HepG2 (cell line): ENCODE data around the gene ZNF571. TPM values are rescaled to one million over a fixed set of nuclear protein-coding genes. Genes with fewer than 3 reads are reported as not detected.

Experiments used
- ARNT2 ChIP-seq: sonication (generic); formaldehyde crosslinking; IDR thresholded peaks from 2 replicates; pipeline ENCODE4 v1.8.0; 2022; ENCODE audit warnings: mild to moderate bottlenecking, low read depth, missing genetic modification reagents, moderate library complexity
- ATF3 ChIP-seq: sonication (generic); formaldehyde crosslinking; IDR thresholded peaks from 2 replicates; pipeline ENCODE4 v1.4.0; 2020; ENCODE audit warnings: missing genetic modification reagents
- CBX5 ChIP-seq: sonication (generic); formaldehyde crosslinking; IDR thresholded peaks from 2 replicates; pipeline ENCODE4 v1.4.0; 2020; ENCODE audit warnings: missing genetic modification reagents, borderline replicate concordance
- MAZ ChIP-seq, 2 experiments: sonication (generic) in 1 of 2; formaldehyde crosslinking in 1 of 2; IDR thresholded peaks; 2 replicates each; pipeline versions ENCODE4 v1.5.0 to v1.6.1; 2012 to 2020; ENCODE audit warnings: low read depth in 2 of 2, mild to moderate bottlenecking in 2 of 2, borderline replicate concordance in 1 of 2, improper control_type of control experiment in 1 of 2, low read length in 1 of 2, missing genetic modification reagents in 1 of 2, moderate library complexity in 1 of 2
- NAIF1 ChIP-seq: sonication (generic); formaldehyde crosslinking; IDR thresholded peaks from 2 replicates; pipeline ENCODE4 v1.5.0; 2020; ENCODE audit warnings: mild to moderate bottlenecking, missing genetic modification reagents, borderline replicate concordance
- NFYB ChIP-seq: sonication (generic); formaldehyde crosslinking; IDR thresholded peaks from 2 replicates; pipeline ENCODE4 v1.4.0; 2020; ENCODE audit warnings: missing genetic modification reagents
- PHF20 ChIP-seq: sonication (generic); formaldehyde crosslinking; IDR thresholded peaks from 2 replicates; pipeline ENCODE4 v1.5.0; 2020; ENCODE audit warnings: mild to moderate bottlenecking, missing genetic modification reagents
- SOX6 ChIP-seq, 2 experiments: fragments of 450-650 bp in 1 of 2; sonication (generic) in 1 of 2; formaldehyde crosslinking in 1 of 2; IDR thresholded peaks; 2 replicates each; pipeline versions ENCODE4 v1.4.0 to v1.6.1; 2017 to 2020; ENCODE audit warnings: antibody characterized with exemption in 1 of 2, mild to moderate bottlenecking in 1 of 2, missing genetic modification reagents in 1 of 2
- SP1 ChIP-seq, 2 experiments: fragments of 450-650 bp in 1 of 2; sonication (generic) in 1 of 2; formaldehyde crosslinking in 1 of 2; IDR thresholded peaks; 2 replicates each; pipeline versions ENCODE4 v1.4.0 to v1.6.1; 2016 to 2020; ENCODE audit warnings: missing genetic modification reagents in 1 of 2
- SRSF1 ChIP-seq: fragments of 200-400 bp; formaldehyde crosslinking; optimal IDR thresholded peaks from 2 replicates; pipeline ENCODE3; 2017; ENCODE audit warnings: mild to moderate bottlenecking, low read depth, low read length, moderate library complexity
- ZFX ChIP-seq: sonication (generic); formaldehyde crosslinking; IDR thresholded peaks from 2 replicates; pipeline ENCODE4 v1.4.0; 2020; ENCODE audit warnings: mild to moderate bottlenecking, low read depth, missing genetic modification reagents, moderate library complexity
- ZFY ChIP-seq: sonication (generic); formaldehyde crosslinking; IDR thresholded peaks from 2 replicates; pipeline ENCODE4 v1.4.0; 2020; ENCODE audit warnings: missing genetic modification reagents
- ZNF432 ChIP-seq: sonication (generic); formaldehyde crosslinking; IDR thresholded peaks from 2 replicates; pipeline ENCODE4 v1.5.0; 2020; ENCODE audit warnings: missing genetic modification reagents, mild to moderate bottlenecking, borderline replicate concordance
- ZNF629 ChIP-seq: sonication (generic); formaldehyde crosslinking; conservative IDR thresholded peaks from 2 replicates; pipeline ENCODE4 v1.5.0; 2020; ENCODE audit warnings: missing genetic modification reagents
- ZNF788 ChIP-seq: sonication (generic); formaldehyde crosslinking; IDR thresholded peaks from 2 replicates; pipeline ENCODE4 v1.5.0; 2020; ENCODE audit warnings: mild to moderate bottlenecking, missing genetic modification reagents, borderline replicate concordance
- polyA plus RNA-seq, 8 experiments: library from polyadenylated mRNA; depleted of rRNA in 3 of 8; stranded (reverse) in 7 of 8; unstranded in 1 of 8; fragments of >200 nt; fragmentation: Illumina TruSeq in 4 of 8; extraction: Trizol in 4 of 8; gene quantifications; 2 replicates each; pipeline versions ENCODE4 v1.2.1 to v1.2.3, GENCODE V29; 2011 to 2016; ENCODE audit warnings: low read depth in 4 of 8, missing spikeins in 1 of 8, mixed read lengths in 1 of 8; ENCODE audit not compliant: insufficient read depth in 1 of 8
- total RNA-seq, 5 experiments: library from RNA; depleted of rRNA; stranded (reverse); fragments of >200 nt; fragmentation: Illumina TruSeq; extraction: Trizol; gene quantifications; 2 replicates each; pipeline ENCODE4 v1.2.3, GENCODE V29; 2016; ENCODE audit warnings: low read depth in 1 of 5
- TF ChIP-seq, protein P1 (sequence below): sonication (generic); formaldehyde crosslinking; IDR thresholded peaks from 2 replicates; pipeline ENCODE4 v1.4.0; 2020; ENCODE audit warnings: mild to moderate bottlenecking, missing genetic modification reagents
- TF ChIP-seq, protein P2 (sequence below): sonication (generic); formaldehyde crosslinking; IDR thresholded peaks from 2 replicates; pipeline ENCODE4 v1.5.0; 2020; ENCODE audit warnings: mild to moderate bottlenecking, missing genetic modification reagents
- TF ChIP-seq, protein P3 (sequence below), 2 experiments: fragments of 450-650 bp in 1 of 2; sonication (generic) in 1 of 2; formaldehyde crosslinking; IDR thresholded peaks; 2 replicates each; pipeline versions ENCODE4 v1.5.0 to v1.8.0; 2020 to 2022; ENCODE audit warnings: mild to moderate bottlenecking in 1 of 2, missing genetic modification reagents in 1 of 2

The ZNF571 gene
- total and polyA plus RNA-seq, 2 of the 13 experiments (the other 11 are each of a cell fraction or from before 2014, with no cell fraction given), result 1.3 to 1.9 TPM

- peak; percentile 76 for TF ChIP-seq PHF20
- TF ChIP-seq ZFY (CRISPR knock-in tag), result peak; percentile 64; the same call in 1 of the 2 replicates
- TF ChIP-seq ZFX (CRISPR knock-in tag), result peak; percentile 79
- no peak for TF ChIP-seq SP1 (IDR thresholded peaks at IDR 0.05)
- TF ChIP-seq SP1 (CRISPR knock-in tag; IDR thresholded peaks at IDR 0.05), result peak; percentile 32; the same call in 1 of the 2 replicates
- peak; percentile 35 for TF ChIP-seq NFYB (CRISPR knock-in tag)
- peak; percentile 24; the same call in 1 of the 2 replicates for TF ChIP-seq ARNT2 (CRISPR knock-in tag)
- TF ChIP-seq, protein P1, sequence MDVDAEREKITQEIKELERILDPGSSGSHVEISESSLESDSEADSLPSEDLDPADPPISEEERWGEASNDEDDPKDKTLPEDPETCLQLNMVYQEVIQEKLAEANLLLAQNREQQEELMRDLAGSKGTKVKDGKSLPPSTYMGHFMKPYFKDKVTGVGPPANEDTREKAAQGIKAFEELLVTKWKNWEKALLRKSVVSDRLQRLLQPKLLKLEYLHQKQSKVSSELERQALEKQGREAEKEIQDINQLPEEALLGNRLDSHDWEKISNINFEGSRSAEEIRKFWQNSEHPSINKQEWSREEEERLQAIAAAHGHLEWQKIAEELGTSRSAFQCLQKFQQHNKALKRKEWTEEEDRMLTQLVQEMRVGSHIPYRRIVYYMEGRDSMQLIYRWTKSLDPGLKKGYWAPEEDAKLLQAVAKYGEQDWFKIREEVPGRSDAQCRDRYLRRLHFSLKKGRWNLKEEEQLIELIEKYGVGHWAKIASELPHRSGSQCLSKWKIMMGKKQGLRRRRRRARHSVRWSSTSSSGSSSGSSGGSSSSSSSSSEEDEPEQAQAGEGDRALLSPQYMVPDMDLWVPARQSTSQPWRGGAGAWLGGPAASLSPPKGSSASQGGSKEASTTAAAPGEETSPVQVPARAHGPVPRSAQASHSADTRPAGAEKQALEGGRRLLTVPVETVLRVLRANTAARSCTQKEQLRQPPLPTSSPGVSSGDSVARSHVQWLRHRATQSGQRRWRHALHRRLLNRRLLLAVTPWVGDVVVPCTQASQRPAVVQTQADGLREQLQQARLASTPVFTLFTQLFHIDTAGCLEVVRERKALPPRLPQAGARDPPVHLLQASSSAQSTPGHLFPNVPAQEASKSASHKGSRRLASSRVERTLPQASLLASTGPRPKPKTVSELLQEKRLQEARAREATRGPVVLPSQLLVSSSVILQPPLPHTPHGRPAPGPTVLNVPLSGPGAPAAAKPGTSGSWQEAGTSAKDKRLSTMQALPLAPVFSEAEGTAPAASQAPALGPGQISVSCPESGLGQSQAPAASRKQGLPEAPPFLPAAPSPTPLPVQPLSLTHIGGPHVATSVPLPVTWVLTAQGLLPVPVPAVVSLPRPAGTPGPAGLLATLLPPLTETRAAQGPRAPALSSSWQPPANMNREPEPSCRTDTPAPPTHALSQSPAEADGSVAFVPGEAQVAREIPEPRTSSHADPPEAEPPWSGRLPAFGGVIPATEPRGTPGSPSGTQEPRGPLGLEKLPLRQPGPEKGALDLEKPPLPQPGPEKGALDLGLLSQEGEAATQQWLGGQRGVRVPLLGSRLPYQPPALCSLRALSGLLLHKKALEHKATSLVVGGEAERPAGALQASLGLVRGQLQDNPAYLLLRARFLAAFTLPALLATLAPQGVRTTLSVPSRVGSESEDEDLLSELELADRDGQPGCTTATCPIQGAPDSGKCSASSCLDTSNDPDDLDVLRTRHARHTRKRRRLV (CRISPR knock-in tag), result 0 out of 2 replicates have a peak, but pooled peaks have one; percentile 56
- no peak for TF ChIP-seq ZNF629 (CRISPR knock-in tag)
- TF ChIP-seq SRSF1, result peak; percentile 67
- peak; percentile 92; the same call in 1 of the 2 replicates for TF ChIP-seq ZNF788 (CRISPR knock-in tag)
- TF ChIP-seq ATF3 (CRISPR knock-in tag), result peak; percentile 12; the same call in 1 of the 2 replicates
- no peak for TF ChIP-seq SOX6 (IDR thresholded peaks at IDR 0.05)
- TF ChIP-seq SOX6 (CRISPR knock-in tag; IDR thresholded peaks at IDR 0.05), result peak; percentile 47
- TF ChIP-seq, protein P2, sequence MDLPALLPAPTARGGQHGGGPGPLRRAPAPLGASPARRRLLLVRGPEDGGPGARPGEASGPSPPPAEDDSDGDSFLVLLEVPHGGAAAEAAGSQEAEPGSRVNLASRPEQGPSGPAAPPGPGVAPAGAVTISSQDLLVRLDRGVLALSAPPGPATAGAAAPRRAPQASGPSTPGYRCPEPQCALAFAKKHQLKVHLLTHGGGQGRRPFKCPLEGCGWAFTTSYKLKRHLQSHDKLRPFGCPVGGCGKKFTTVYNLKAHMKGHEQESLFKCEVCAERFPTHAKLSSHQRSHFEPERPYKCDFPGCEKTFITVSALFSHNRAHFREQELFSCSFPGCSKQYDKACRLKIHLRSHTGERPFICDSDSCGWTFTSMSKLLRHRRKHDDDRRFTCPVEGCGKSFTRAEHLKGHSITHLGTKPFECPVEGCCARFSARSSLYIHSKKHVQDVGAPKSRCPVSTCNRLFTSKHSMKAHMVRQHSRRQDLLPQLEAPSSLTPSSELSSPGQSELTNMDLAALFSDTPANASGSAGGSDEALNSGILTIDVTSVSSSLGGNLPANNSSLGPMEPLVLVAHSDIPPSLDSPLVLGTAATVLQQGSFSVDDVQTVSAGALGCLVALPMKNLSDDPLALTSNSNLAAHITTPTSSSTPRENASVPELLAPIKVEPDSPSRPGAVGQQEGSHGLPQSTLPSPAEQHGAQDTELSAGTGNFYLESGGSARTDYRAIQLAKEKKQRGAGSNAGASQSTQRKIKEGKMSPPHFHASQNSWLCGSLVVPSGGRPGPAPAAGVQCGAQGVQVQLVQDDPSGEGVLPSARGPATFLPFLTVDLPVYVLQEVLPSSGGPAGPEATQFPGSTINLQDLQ, result peak; percentile 35; the same call in 1 of the 2 replicates
- TF ChIP-seq, protein P3, sequence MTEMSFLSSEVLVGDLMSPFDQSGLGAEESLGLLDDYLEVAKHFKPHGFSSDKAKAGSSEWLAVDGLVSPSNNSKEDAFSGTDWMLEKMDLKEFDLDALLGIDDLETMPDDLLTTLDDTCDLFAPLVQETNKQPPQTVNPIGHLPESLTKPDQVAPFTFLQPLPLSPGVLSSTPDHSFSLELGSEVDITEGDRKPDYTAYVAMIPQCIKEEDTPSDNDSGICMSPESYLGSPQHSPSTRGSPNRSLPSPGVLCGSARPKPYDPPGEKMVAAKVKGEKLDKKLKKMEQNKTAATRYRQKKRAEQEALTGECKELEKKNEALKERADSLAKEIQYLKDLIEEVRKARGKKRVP (CRISPR knock-in tag; IDR thresholded peaks at IDR 0.05), result peak in 1 of 2 experiments; percentile 57; a peak in 2 of 4 replicates
- no peak for TF ChIP-seq MAZ (IDR thresholded peaks at IDR 0.05; ENCODE audit: borderline replicate concordance, low read depth, low read length)
- peak; percentile 50; the same call in 1 of the 2 replicates for TF ChIP-seq MAZ (CRISPR knock-in tag; IDR thresholded peaks at IDR 0.05; ENCODE audit: low read depth)
- peak; percentile 40 for TF ChIP-seq CBX5 (CRISPR knock-in tag)
- TF ChIP-seq NAIF1 (CRISPR knock-in tag), result peak; percentile 98
- TF ChIP-seq ZNF432 (CRISPR knock-in tag), result no peak
Measured at GRCh38 chr19:37594304-37594981, at the start of gene ZNF571, which contains the start of gene ZNF540 (continued).
